ENCODE data around the gene KCNK5. TPM values are rescaled to one million over a fixed set of nuclear protein-coding genes. Genes with fewer than 3 reads are reported as not detected.
A peak's percentile ranks its signal among the peaks of the same experiment; 100 is the strongest.

Gene KCNK5
- total and polyA plus RNA-seq, 9 of the 15 experiments (the other 6 are each of a cell fraction or from before 2014, with no cell fraction given) = 1.5 to 45.8 (median 25.8) TPM

GRCh38 chr6:39189131-39189530 lies 40.1 kb downstream of the KCNK5 start (continued):
- no peak for TF ChIP-seq ZNF609 (CRISPR knock-in tag; IDR thresholded peaks at IDR 0.05; ENCODE audit: borderline replicate concordance)
- no peak for TF ChIP-seq HLTF (IDR thresholded peaks at IDR 0.05)

- H3K9me3 ChIP-seq (replicated peaks; ENCODE audit: control insufficient read depth, insufficient read depth, low read depth, low read length) = no peaks in the 10 kb centered on the region
- peak overlapping the region; percentile 73 for H3K4me2 ChIP-seq (ENCODE audit: insufficient read depth, low read length)
- BruUV-seq (replicated peaks) = no TSS peak
- WGBS (ENCODE audit: insufficient coverage, low coverage, missing lambda C conversion rate) = 10% methylated on average over 7 of the region's 7 CpGs
- peaks cover 40% of the 10 kb centered on the region for H4K20me1 ChIP-seq (replicated peaks; ENCODE audit: control insufficient read depth, insufficient read depth, low read length)
- H2AFZ ChIP-seq (ENCODE audit: low read depth, low read length) = no peak overlapping the region
- FAIRE-seq (peak; percentile 91), ATAC-seq (peak; percentile 65), DNase-seq (ENCODE audit: extremely low read depth in 1 of 4, low spot score in 3 of 4) (peak; percentile 53 to 79 (median 62))
- H3K4me3 ChIP-seq = no peak overlapping the region
- H3K4me1 ChIP-seq (replicated peaks in 1 of 2; ENCODE audit: control insufficient read depth in 2 of 2, insufficient read depth in 2 of 2, low read length in 2 of 2) = peaks cover 44 to 48% of the 10 kb centered on the region in 2 experiments
- intact Hi-C loops (cut with micrococcal nuclease) (no loop called here), in situ Hi-C loops (cut with MboI) (no loop called here)
- H3K9me1 ChIP-seq (ENCODE audit: control insufficient read depth, insufficient read depth, low read length) = peaks cover 19% of the 10 kb centered on the region
- H3K79me2 ChIP-seq (ENCODE audit: control insufficient read depth, insufficient read depth, low read length) = peaks cover 36% of the 10 kb centered on the region
- H3K27me3 ChIP-seq (ENCODE audit: control insufficient read depth in 2 of 2, insufficient read depth in 2 of 2, low read length in 2 of 2) = no peaks in the 10 kb centered on the region
- CTCF ChIA-PET (ENCODE audit: low intra/inter-chr PET ratio) = no interaction called here
- POLR2A ChIA-PET = interaction anchor here (0.7 kb wide), 1 partner anchor 97 kb away, joined by 3 read pairs; no protein-coding TSS in a partner anchor
- H3K27ac ChIP-seq (ENCODE audit: extremely low read depth, low read depth, low read length) = peak overlapping the region; percentile 61; the same call in 2 of the 3 replicates
- H3K36me3 ChIP-seq (ENCODE audit: control insufficient read depth, insufficient read depth, low read length) = peaks cover 91% of the 10 kb centered on the region
- H3K9ac ChIP-seq (ENCODE audit: insufficient read depth in 1 of 2, low read depth in 2 of 2, low read length in 2 of 2) = no peak overlapping the region; a peak in 1 of 4 replicates
- TF ChIP-seq E2F6 (IDR thresholded peaks at IDR 0.05; ENCODE audit: borderline replicate concordance in 1 of 2, extremely low read depth in 1 of 2, insufficient read depth in 1 of 2, insufficient read length in 1 of 2, low read depth in 1 of 2, low read length in 1 of 2, poor library complexity in 1 of 2, severe bottlenecking in 1 of 2) = peak in 1 of 2 experiments; percentile 12
- no peak for TF ChIP-seq ZBTB33 (CRISPR knock-in tag; IDR thresholded peaks at IDR 0.05)
- TF ChIP-seq LEF1 (IDR thresholded peaks at IDR 0.05) = 0 out of 2 replicates have a peak, but pooled peaks have one; percentile 23
- TF ChIP-seq CBFA2T2 (conservative IDR thresholded peaks at IDR 0.05) = peak; percentile 53
- no peak for TF ChIP-seq ZNF23 (CRISPR knock-in tag; IDR thresholded peaks at IDR 0.05)
- no peak for TF ChIP-seq HSF4 (CRISPR knock-in tag; IDR thresholded peaks at IDR 0.05; ENCODE audit: borderline replicate concordance)
- TF ChIP-seq SUPT5H (IDR thresholded peaks at IDR 0.05) = peak; percentile 52; the same call in 1 of the 2 replicates
- no peak for TF ChIP-seq ZNF668 (CRISPR knock-in tag; IDR thresholded peaks at IDR 0.05)
- TF ChIP-seq EHMT2 (IDR thresholded peaks at IDR 0.05) = 0 out of 2 replicates have a peak, but pooled peaks have one; percentile 7
- TF ChIP-seq MEIS2 (IDR thresholded peaks at IDR 0.05; ENCODE audit: partially characterized antibody) = peak; percentile 96
- no peak for TF ChIP-seq HMG20A (CRISPR knock-in tag; conservative IDR thresholded peaks at IDR 0.05)
- TF ChIP-seq ZNF436 (CRISPR knock-in tag; IDR thresholded peaks at IDR 0.05) = no peak
These were observed 40.7 kb downstream of the KCNK5 start for GRCh38 chr6:39188571-39188970.
